SKM-1 treated with dmso at 0.1 percent for 144 hours (cell line): Measurements from ENCODE around the gene FOXJ3.

ENCODE experiments used
- DNase-seq: peaks from one replicate; lab custom pipeline; 2025; ENCODE audit not compliant: unreplicated experiment; lab: John Stamatoyannopoulos, UW

The FOXJ3 gene

GRCh38 chr1:42334240-42335049, 590 bp downstream of the FOXJ3 start:
- DNase-seq = no peak

GRCh38 chr1:42333662-42334239, 1.3 kb downstream of the FOXJ3 start:
- peak; percentile 10 for DNase-seq

GRCh38 chr1:42332877-42333276, 2.2 kb downstream of the FOXJ3 start:
- DNase-seq = no peak

- no peak for DNase-seq
These were observed 4.8 kb downstream of the FOXJ3 start for GRCh38 chr1:42330215-42330614.

- no peak for DNase-seq
These were observed 6.0 kb downstream of the FOXJ3 start for GRCh38 chr1:42328916-42329496.

GRCh38 chr1:42328047-42328625, 6.9 kb downstream of the FOXJ3 start:
- no peak for DNase-seq

- no peak for DNase-seq
These were observed 10.0 kb downstream of the FOXJ3 start for GRCh38 chr1:42325014-42325402.

- no peak for DNase-seq
These were observed 10.5 kb downstream of the FOXJ3 start for GRCh38 chr1:42324398-42325013.

- no peak for DNase-seq
These were observed 11.5 kb downstream of the FOXJ3 start for GRCh38 chr1:42323551-42323950.

GRCh38 chr1:42322577-42322976, 12.5 kb downstream of the FOXJ3 start:
- no peak for DNase-seq

GRCh38 chr1:42321731-42322130, 13.3 kb downstream of the FOXJ3 start:
- no peak for DNase-seq

- no peak for DNase-seq
These were observed 14.3 kb downstream of the FOXJ3 start for GRCh38 chr1:42320708-42321107.

- DNase-seq = no peak
These were observed 15.1 kb downstream of the FOXJ3 start for GRCh38 chr1:42319871-42320484.

- DNase-seq = no peak
These were observed 15.7 kb downstream of the FOXJ3 start for GRCh38 chr1:42319128-42319851.

GRCh38 chr1:42318601-42319000, 16.4 kb downstream of the FOXJ3 start:
- DNase-seq = no peak

- no peak for DNase-seq
These were observed 17.7 kb downstream of the FOXJ3 start for GRCh38 chr1:42317308-42317707.

- DNase-seq = no peak
These were observed 18.7 kb downstream of the FOXJ3 start for GRCh38 chr1:42316292-42316691.

GRCh38 chr1:42315500-42315899, 19.5 kb downstream of the FOXJ3 start:
- no peak for DNase-seq

GRCh38 chr1:42313970-42314369, 21.1 kb downstream of the FOXJ3 start:
- DNase-seq = no peak

- no peak for DNase-seq
These were observed 22.3 kb downstream of the FOXJ3 start for GRCh38 chr1:42312576-42313212.
